Measurements from ENCODE around the gene TMEM214. TPM values are rescaled to one million over a fixed set of nuclear protein-coding genes. Genes with fewer than 3 reads are reported as not detected.

TMEM214 gene
- total RNA-seq, 1 donor from 2014 or later = 55.2 TPM

Other genes starting within 250 kb of the TMEM214 start
- 34.5 and 35.1 TPM in 2 replicates for gene CENPA, start 246.9 kb upstream of the TMEM214 start, total RNA-seq
- gene DPYSL5, start 184.8 kb upstream of the TMEM214 start, total RNA-seq = 201 and 203 TPM in 2 replicates
- gene MAPRE3, start 62.3 kb upstream of the TMEM214 start, total RNA-seq = 16.3 and 17.5 TPM in 2 replicates
- gene AGBL5, start 18.7 kb downstream of the TMEM214 start, total RNA-seq = 67.2 and 67.7 TPM in 2 replicates
- gene OST4, start 38.7 kb downstream of the TMEM214 start, total RNA-seq = 232 and 236 TPM in 2 replicates
- 22.6 and 24.1 TPM in 2 replicates for gene EMILIN1, start 45.6 kb downstream of the TMEM214 start, total RNA-seq
- 10.0 and 10.6 TPM in 2 replicates for gene KHK, start 53.8 kb downstream of the TMEM214 start, total RNA-seq
- gene CGREF1, start 86.2 kb downstream of the TMEM214 start, total RNA-seq = 1.3 and 2.1 TPM in 2 replicates
- 0.47 and 0.82 TPM in 2 replicates for gene ABHD1, start 90.8 kb downstream of the TMEM214 start, total RNA-seq
- gene PREB, start 101.7 kb downstream of the TMEM214 start, total RNA-seq = 52.5 and 56.3 TPM in 2 replicates
- gene PRR30, start 106.4 kb downstream of the TMEM214 start, total RNA-seq = not detected in 2 replicates
- not detected in 2 replicates for gene TCF23, start 116.0 kb downstream of the TMEM214 start, total RNA-seq
- 86.3 and 86.6 TPM in 2 replicates for gene ATRAID, start 179.1 kb downstream of the TMEM214 start, total RNA-seq
- gene SLC5A6, start 179.3 kb downstream of the TMEM214 start, total RNA-seq = 129 and 140 TPM in 2 replicates
- gene CAD, start 184.4 kb downstream of the TMEM214 start, total RNA-seq = 117 and 127 TPM in 2 replicates
- gene SLC30A3, start 230.1 kb downstream of the TMEM214 start, total RNA-seq = 0.48 and 0.93 TPM in 2 replicates
- not detected in 2 replicates for gene DNAJC5G, start 242.5 kb downstream of the TMEM214 start, total RNA-seq
- not detected in 2 replicates for gene TRIM54, start 249.5 kb downstream of the TMEM214 start, total RNA-seq

Data from neural crest cell (in vitro differentiated cells).